Stimulated activated CD8-positive, alpha-beta memory T cell treated with anti-CD3 and anti-CD28 coated beads, Interleukin-4, amount 100 ng/mL, for 1 hour (primary cell): ENCODE results near the gene CORO1C.
"Not testable (repeated sequence)": the region's sequence is repeated elsewhere in the genome, so short reads cannot be mapped to it uniquely, and the experiment has no call there.

Experiments
- DNase-seq, 2 donors: peaks; one replicate each; pipeline ENCODE4 v3.0.0-alpha.2; 2020; ENCODE audit warnings: low read depth in 2 of 2, low spot score in 1 of 2

Gene CORO1C

GRCh38 chr12:108755481-108755880 is 24.2 kb upstream of the CORO1C start:
- no peak for DNase-seq

- no peak for DNase-seq
Measured at GRCh38 chr12:108753976-108754375, 22.7 kb upstream of the CORO1C start.

- DNase-seq, result no peak
Measured at GRCh38 chr12:108752387-108752786, 21.1 kb upstream of the CORO1C start.

- no peak for DNase-seq
Measured at GRCh38 chr12:108751821-108752220, 20.5 kb upstream of the CORO1C start.

- DNase-seq, result not testable (repeated sequence)
Measured at GRCh38 chr12:108751003-108751402, 19.7 kb upstream of the CORO1C start.

- no peak for DNase-seq
Measured at GRCh38 chr12:108750526-108750925, 19.2 kb upstream of the CORO1C start.

GRCh38 chr12:108747563-108747962 is 16.2 kb upstream of the CORO1C start:
- no peak for DNase-seq

DNA sequence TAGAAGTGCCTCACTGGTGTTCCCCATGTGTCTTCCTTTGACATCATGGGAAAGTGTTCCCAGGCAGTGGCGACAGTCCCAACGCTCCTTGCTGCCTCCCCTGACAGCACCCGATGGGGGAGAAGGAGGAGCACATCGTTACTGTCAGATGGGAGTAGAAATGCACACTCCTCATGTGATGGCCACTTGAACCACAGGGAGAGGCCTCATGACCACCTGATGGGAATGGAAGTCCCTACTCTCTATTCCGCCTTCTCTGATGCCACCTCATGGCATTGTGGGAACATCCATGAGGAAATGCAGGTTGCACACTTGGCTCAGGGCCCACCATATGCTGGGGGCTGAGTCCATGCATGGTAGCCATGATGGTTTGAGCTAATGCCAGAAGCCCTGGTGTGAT is 14.3 kb upstream of the CORO1C start:
- DNase-seq, result no peak

- DNase-seq, result no peak
Measured at GRCh38 chr12:108744021-108744897, 12.9 kb upstream of the CORO1C start.

GRCh38 chr12:108738170-108738569 is 6.9 kb upstream of the CORO1C start:
- no peak for DNase-seq

DNA sequence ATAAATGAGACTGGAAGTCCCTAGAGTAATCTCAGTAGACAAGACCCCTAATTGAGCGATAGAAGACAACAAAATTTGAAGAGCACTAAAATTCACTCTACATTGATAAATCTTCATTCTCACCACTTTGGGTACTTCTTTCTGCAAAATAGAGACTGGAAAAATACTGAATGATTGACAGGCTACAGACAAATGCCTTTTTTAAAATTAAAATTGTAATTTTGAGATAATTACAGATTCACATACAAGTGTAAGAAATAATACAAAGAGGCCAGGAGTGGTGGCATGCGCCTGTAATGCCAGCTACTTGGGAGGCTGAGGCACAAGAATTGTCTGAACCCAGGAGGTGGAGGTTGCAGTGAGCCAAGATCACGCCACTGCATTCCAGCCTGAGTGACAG is 4.5 kb upstream of the CORO1C start:
- no peak for DNase-seq

GRCh38 chr12:108734200-108734906 is 3.0 kb upstream of the CORO1C start:
- DNase-seq, result no peak

- DNase-seq, result not testable (repeated sequence)
Measured at GRCh38 chr12:108733230-108733531, 1.9 kb upstream of the CORO1C start.

GRCh38 chr12:108732489-108733229 is 1.3 kb upstream of the CORO1C start:
- DNase-seq, result no peak

- peak; percentile 91 to 93 for DNase-seq
Measured at GRCh38 chr12:108731866-108732461, 646 bp upstream of the CORO1C start.

- DNase-seq, result no peak
Measured at GRCh38 chr12:108730365-108731104, 783 bp downstream of the CORO1C start.

DNA sequence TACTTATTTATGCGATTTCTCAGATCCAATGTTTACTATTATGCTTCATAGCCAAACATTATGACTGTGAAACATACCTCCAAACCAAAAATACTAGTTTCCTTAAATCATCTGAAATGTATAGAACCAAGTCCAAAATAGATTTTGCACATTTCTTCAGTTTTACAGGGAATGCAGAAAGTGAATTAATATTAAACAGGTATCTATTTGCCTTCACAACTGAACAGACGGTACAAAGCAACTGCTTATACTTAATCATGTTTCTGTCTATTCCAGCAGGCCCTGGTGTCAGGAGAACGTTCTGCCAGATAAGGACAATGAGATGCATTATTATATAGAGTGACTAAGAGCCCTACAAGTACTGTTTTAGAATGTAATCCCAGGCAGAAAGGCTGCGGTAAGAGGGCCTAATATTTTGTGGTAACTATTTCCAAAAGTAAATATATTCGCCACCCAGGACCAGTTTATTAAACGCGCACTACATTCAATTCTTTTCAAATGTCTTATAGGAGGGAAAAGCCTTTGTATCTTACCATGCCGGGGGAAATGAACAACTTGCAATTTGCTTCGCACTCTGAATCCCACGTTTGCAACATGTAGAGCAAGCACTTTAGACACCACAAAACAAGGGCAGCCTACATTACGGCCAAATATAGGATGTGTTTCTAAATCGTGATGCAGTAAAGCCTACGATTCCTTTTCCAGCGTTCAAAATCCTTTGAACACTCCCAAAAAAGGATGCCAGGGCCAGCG is 1.5 kb downstream of the CORO1C start:
- no peak for DNase-seq

DNA sequence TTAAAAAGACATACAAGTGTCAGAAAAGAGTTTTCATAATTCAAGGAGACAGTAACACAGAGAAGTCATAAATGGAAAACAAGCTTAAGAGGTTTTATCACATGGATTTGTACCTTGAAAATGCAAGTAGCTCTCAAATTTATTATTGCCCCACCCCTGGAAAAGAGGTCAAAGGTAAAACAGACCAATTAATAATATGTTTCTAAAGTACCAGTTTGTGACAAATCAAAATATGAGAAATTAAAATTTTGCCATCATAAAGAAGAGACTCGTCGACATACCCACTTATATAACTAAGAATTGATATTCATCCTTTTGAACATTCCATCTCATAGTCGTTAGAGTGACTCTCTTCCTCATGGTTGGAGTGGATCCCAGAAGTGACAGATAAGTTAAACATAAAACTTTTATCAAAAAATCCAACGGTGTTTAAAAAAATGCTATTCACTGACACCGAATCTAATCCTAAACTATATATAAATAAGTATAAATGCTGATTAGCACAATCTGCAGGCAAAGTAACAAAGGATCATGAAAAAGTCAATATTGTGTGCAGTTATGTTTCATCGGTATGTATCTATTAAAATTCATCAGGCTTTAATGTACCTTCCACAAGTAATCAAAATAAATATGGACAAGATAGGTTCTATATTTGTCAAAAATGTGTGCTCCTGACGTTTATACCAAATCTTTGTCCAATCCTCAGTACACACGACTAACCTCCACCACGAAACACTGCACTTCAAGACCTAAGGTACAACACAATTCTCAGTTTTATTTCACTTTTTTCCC is 2.3 kb downstream of the CORO1C start:
- DNase-seq, result no peak
